ENCODE results near the gene GTF2H2C.
"Not testable (repeated sequence)": the region's sequence is repeated elsewhere in the genome, so short reads cannot be mapped to it uniquely, and the experiment has no call there.

GTF2H2C gene

DNA sequence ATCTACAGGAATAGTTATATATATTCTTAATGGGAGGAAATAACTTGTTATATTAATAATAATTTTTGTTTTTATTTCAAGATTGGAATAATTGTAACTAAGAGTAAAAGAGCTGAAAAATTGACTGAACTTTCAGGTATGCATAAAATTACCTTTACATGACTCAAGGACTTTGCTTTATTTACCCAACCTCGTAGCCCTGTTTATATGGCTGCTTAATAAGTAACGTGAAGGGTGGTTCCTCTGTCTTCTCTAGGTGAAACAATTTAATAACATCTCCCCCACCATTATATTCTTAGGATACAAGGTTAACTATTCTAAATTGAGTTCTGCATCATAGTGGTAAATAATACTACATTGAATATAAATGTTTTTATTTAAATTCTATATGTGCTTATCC, 8.1 kb downstream of the GTF2H2C start:
- DNase-seq = not testable (repeated sequence)

DNA sequence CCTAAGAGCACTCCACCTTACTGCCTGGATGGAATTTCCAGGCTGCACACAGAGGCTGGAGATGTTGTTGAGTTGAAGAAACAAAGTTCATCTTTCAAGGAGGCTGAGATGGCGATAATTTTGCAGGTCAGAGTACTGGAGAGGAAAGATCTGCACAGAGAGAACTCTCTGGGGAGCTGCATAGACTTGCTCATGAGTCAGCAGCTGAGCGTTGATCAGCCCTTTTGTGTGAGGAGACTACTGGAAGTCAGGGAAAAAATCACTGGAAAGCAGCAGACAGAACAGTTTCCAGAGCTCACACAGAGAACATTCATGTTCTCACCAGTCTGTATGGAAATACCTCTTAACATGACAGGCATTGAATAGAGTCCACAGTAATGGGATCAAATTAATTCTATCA, 23.4 kb downstream of the GTF2H2C start:
- DNase-seq = not testable (repeated sequence)

DNA sequence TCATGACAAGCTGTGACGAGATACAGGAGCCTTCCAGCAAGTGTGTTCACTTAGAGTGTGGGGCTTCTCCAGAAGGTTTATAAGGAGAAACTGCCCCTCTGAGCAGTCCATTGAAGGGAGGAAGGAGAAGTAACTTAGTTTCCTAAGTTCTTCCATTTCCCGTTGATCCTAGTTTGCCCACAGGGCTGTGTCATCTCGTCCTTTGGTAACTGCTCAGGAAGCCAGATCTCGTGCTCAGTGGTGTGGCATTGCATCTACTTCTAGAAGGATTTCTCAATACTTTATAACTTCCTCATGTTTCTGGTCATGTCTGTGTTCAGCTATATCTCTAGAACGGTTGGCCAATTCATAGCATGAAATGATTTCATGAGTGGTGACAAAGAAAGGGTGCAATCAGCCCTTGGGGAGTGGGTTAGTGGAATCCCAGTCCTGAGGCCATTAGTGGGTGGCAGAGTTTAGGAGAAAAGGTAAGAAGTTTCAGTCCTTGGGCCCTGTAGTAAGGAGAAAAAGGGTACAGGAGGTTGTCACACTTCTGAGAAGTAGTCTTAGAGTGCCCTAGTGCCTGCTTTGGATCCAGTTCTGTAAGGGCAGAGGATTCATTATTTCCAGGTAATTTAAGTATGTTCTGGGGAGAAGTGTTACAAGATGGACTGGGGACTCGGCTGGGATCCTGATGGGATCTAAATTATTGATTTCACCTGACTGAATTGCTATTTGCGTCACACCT, 36.3 kb downstream of the GTF2H2C start:
- DNase-seq = not testable (repeated sequence)

DNA sequence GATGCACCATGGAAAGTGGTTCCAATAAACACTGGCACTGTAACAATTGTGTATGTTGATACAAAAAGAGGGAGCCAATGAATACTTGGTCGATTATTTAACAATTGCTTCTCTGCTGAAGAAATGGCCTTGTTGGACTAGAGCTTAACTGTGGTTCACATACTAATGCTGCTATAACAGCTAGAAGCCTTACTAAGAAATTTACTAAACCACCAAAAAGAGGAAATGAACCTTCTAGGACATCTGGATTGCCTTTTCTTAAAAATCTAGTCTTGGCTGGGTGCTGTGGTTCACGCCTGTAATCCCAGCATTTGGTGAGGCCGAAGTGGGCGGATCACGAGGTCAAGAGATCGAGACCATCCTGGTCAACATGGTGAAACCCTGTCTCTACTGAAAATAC, 42.0 kb downstream of the GTF2H2C start:
- not testable (repeated sequence) for DNase-seq

DNA sequence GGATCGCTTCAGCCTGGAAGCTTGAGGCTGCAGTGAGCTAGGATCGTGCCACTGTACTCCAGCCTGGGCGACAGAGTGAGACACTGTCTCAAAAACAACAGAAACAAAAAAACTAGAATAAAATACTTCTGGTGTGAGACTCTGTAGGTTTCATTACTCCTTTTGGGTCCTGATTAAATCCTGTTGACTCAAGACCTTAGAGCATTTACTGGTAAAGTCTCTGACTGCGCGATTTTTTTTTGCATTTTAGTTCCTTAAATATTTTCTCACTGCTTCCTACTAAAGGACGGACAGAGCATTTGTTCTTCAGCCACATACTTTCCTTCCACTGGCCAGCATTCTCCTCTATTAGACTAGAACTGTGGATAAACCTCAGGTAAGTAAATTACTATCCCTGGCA, 46.8 kb downstream of the GTF2H2C start:
- DNase-seq = not testable (repeated sequence)

DNA sequence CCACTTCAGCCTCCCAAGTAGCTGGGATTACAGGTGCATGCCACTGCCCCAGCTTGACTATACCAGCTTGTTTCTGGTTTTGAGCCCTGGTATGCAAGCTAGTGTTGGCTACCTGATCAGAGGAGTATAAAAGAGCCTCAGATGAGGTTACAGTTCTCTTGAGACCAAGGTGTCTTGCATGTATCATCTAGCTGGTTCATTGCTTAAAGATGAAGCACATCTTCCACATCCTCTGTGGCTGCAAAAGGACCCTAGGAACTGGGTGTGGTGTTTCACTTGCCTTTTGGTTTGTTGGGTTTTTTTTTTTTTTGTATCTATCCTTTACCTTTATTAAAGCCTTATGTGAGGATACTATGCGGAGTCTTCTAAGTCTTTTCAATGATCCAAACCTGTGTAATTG, 47.8 kb downstream of the GTF2H2C start:
- DNase-seq = not testable (repeated sequence)

DNA sequence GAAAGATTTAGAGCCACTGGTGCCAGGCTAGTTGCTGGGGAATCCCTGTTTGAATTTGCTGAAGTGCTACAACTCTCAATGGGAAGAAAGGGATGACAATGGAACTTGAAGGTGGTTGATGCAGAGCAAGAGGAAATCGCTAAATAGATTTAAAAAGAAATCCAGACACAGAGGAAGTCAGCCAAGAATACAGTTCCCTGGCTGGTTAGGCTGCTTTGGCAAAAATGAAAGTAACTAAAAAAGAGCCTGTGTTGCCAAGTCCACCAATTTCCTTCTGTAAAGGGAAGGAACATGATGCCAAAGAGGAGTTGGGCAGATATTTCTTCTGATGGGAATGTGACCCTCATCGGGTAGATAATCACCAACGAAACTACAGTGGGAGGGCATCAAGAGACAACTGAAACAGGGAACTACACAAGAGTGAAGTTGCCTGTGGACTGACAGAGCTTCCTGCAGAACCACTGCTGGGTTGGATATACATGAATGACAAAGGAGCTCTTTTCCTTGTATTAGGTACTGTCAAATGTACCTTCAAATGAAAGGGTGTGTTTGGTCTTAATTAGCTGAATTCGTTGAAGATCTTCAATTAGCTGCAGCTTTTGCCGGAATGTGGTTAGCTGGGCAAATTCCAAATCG, 49.0 kb downstream of the GTF2H2C start:
- not testable (repeated sequence) for DNase-seq

DNA sequence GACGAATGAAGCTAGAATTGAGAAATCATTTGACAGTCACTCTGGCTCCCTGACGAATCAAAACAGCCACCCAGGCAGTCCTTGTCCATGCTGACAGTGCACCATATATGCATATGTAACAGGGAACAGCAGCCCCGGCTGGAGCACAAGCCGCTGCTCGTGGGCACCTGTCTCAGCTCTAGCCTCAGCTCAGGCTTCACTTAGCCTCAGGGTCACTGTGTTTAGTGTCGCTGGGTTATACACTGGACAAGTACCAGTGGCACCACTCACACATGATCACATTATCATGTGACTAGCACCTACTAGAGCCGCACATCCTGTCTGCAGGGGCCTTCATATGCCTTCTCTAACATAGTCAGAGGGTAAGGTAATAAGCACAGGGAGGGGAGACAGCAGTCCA, 54.9 kb downstream of the GTF2H2C start:
- not testable (repeated sequence) for DNase-seq

DNA sequence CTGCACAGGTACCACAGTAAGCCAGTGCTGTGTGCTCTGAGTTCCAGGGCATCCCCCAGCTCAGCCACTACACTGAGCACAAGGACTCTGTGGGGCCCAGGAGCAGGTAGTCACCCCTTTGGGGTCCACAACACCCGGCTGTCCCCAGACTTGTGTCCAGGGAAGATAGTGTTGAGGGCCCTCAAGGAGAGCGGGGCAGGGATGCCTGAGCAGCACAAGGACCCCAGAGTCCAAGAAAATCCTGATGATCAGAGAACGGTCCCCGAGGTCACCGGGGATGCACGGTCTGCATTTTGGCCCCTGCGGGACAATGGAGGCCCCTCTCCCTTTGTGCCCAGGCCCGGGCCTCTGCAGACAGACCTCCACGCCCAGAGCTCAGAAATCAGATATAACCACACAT, 71.9 kb downstream of the GTF2H2C start:
- not testable (repeated sequence) for DNase-seq

Data from fibroblast of skin of back (primary cell).